Neuron (in vitro differentiated cells): ENCODE results near the gene MYORG.
"Not testable (repeated sequence)": the region's sequence is repeated elsewhere in the genome, so short reads cannot be mapped to it uniquely, and the experiment has no call there.

Experiments used
- H2AFZ ChIP-seq: one replicate; pipeline ENCODE4 v1.6.1; 2013; ENCODE audit warnings: low read depth, mild to moderate bottlenecking, inconsistent platforms, low read length, moderate library complexity
- H3K27me3 ChIP-seq: one replicate; pipeline ENCODE4 v1.6.1; 2013; ENCODE audit warnings: low read length; ENCODE audit not compliant: insufficient read depth
- H3K36me3 ChIP-seq: one replicate; pipeline ENCODE4 v1.6.1; 2013; ENCODE audit warnings: low read length; ENCODE audit not compliant: insufficient read depth
- H3K4me1 ChIP-seq: one replicate; pipeline ENCODE4 v1.6.1; 2013; ENCODE audit warnings: low read length; ENCODE audit not compliant: insufficient read depth
- H3K4me3 ChIP-seq: 2 replicates; pipeline ENCODE4 v1.5.1; 2013; ENCODE audit warnings: mild to moderate bottlenecking, low read length, moderate library complexity
- H3K9me3 ChIP-seq: one replicate; pipeline ENCODE4 v1.6.1; 2013; ENCODE audit warnings: low read length

Gene MYORG

DNA sequence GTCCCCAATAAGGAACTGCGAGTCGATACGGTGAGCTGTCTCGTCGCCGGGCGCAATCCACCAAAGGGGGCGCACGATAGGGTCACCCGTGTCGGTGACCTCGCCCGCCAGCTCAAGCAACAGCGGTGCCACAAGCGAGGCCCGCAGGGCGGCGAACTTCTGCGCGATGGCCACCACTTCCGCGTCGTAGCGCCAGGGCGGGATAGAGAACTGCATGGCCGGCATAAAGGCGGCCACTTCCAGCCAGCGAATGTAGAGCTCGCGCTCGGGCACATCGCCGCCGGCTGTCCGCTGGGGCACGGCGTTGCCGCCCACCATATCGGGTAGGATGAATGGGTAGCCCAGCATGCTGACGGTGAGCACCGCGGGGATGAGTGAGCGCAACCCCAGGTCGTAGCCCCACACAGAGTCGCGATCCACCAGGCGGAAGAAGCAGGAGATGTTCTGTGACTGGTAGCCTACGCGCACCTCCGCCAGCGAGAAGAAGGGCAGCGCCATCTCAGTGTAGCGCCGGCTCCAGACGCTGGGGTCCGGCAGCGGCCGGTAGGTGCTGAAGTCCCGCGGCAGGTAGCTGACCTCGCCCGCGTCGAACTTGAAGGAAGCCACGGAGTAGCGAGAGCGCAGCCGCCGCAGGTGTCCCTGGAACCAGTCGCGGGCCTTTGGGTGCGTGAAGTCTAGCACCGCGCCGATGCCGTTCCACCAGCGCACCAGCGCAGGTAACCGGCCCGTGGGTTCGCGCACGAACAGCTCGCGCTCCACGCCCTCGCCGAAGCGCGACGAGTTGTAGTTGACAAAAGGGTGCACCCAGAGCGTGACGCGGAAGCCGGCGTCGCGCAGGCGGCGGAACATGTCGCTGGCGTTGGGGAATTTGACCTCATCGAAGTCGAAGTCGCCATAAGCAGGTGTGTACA is 5.5 kb downstream of the MYORG start:
- H2AFZ ChIP-seq: no peak overlapping the region
- H3K9me3 ChIP-seq: peaks cover 26% of the 10 kb centered on the region
- no peak overlapping the region for H3K4me3 ChIP-seq
- no peaks in the 10 kb centered on the region for H3K27me3 ChIP-seq
- peaks cover 1% of the 10 kb centered on the region for H3K4me1 ChIP-seq
- peaks cover 8% of the 10 kb centered on the region for H3K36me3 ChIP-seq

DNA sequence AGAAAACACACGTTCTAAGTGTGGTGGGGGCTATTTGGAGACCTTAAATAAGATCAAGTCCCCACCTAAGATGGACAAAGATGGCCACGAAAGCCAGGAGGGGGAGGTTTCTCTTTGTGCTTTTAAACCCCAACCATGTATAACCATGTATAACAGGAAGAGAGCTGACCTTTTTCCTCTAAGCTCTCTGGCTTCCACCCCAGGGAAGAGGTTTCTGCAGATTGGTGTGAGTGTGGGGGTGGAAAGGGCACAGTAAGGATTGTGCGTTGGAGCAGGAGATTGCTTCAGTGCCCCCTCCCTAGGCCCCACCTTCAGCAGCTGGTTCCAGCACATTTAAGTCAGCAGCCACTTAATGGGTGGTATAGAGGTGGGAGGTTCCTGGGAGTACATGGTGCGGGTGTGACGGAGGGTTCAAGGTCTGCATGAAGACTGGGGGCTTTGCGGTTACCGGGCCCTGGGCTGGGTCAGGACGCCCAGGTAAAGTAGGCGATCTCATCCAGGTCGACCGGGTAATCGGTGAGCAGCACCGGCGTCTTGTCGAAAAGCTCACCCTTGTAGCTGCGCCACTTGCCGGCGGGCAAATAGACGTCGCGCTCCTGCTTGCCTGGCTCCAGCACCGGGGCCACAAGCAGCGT is 6.2 kb downstream of the MYORG start:
- Histone ChIP-seq H3K4me1 (no peaks in the 10 kb centered on the region), H2AFZ (no peak overlapping the region), H3K36me3 (peaks cover 8% of the 10 kb centered on the region), H3K27me3 (no peaks in the 10 kb centered on the region), H3K9me3 (peaks cover 26% of the 10 kb centered on the region), H3K4me3 (no peak overlapping the region)

DNA sequence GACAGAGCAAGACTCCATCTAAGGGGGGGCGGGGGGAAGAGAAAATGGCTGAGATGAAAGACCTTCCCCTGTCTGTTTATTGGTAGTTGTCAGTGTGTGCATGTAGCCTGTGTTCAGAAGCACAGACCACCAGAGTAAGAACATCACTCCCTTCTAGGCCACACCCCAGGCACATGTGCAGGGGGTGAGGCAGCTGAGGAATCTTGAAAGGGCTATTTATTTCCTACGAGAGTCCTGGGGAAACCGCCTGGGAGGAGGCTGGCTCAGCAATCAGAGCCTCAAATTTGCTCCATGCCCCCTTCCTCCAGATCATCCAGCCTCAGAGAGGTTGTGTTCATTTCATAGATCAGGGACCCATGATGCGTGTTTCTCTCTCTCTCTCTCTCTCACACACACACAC is 7.1 kb downstream of the MYORG start:
- H3K4me3 ChIP-seq: no peak overlapping the region
- H3K9me3 ChIP-seq: peaks cover 26% of the 10 kb centered on the region
- H3K4me1 ChIP-seq: peaks cover 1% of the 10 kb centered on the region
- no peak overlapping the region for H2AFZ ChIP-seq
- H3K36me3 ChIP-seq: peaks cover 8% of the 10 kb centered on the region
- H3K27me3 ChIP-seq: no peaks in the 10 kb centered on the region

DNA sequence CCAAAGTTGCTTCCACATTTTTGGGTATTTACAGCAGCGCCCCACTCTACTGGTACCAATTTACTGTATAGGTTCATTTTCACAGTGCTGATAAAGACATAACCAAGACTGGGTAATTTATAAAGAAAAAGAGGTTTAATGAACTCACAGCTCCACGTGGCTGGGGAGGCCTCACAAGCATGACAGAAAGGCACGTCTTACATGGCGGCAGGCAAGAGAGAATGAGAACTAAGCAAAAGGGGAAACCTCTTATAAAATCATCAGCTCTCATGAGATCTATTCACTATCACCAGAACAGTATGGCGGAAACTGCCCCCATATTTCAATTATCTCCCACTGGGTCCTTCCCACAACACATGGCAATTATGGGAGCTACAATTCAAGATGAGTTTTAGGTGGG is 7.9 kb downstream of the MYORG start:
- not testable (repeated sequence) for H3K36me3 ChIP-seq, H3K27me3 ChIP-seq, H3K4me1 ChIP-seq, H3K4me3 ChIP-seq, H2AFZ ChIP-seq
- H3K9me3 ChIP-seq: peaks cover 26% of the 10 kb centered on the region

DNA sequence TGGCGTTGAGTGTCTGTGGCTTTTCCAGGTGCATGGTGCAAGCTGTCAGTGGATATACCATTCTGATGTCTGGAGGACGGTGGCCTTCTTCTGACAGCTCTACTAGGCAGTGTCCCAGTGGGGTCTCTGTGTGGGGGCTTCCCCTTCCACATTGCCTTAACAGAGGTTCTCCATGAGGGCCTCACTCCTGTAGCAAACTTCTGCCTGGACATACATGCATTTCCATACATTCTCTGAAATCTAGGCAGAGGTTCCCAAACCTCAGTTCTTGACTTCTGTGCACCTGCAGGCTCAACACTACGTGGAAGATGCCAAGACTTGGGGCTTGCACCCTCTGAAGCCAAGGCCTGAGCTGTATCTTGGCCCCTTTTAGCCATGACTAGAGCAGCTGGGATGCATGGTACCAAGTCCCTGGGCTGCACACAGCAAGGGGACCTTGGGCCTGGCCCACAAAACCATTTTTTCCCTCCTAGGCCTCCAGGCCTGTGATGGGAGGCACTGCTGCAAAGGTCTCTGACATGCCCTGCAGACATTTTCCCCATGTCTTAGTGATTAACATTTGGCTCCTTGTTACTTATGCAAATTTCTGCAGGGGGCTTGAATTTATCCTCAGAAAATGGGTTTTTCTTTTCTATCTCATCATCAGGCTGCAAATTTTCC is 8.8 kb downstream of the MYORG start:
- not testable (repeated sequence) for H3K36me3 ChIP-seq

DNA sequence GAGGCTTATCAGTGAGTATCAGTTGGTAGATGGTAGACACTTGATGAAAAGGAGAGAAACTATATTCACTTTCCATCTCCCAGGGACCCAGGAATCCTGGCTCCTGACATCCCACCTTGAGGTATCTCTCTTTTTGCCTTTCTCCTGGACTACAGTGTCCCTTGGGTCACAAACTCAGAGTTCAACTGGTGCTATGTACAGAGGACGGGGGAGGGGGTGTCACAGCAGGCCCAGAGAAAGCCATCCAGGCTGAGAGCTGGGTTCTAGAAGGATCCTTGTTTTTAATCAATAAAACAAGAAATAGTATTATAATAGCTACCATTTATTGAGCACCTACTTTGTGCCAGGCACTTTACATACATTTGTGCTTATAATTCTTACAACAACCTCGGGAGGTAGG is 10.3 kb downstream of the MYORG start:
- Histone ChIP-seq H3K27me3 (no peaks in the 10 kb centered on the region), H2AFZ (no peak overlapping the region), H3K4me3 (no peak overlapping the region), H3K4me1 (peaks cover 18% of the 10 kb centered on the region), H3K9me3 (peaks cover 19% of the 10 kb centered on the region), H3K36me3 (peaks cover 6% of the 10 kb centered on the region)

More for the DNA sequence above, 8.8 kb downstream of the MYORG start:
- Histone ChIP-seq H3K9me3 (peaks cover 26% of the 10 kb centered on the region), H3K4me1 (peaks cover 18% of the 10 kb centered on the region)
- H3K4me3 ChIP-seq, H2AFZ ChIP-seq, H3K27me3 ChIP-seq: not testable (repeated sequence)

DNA sequence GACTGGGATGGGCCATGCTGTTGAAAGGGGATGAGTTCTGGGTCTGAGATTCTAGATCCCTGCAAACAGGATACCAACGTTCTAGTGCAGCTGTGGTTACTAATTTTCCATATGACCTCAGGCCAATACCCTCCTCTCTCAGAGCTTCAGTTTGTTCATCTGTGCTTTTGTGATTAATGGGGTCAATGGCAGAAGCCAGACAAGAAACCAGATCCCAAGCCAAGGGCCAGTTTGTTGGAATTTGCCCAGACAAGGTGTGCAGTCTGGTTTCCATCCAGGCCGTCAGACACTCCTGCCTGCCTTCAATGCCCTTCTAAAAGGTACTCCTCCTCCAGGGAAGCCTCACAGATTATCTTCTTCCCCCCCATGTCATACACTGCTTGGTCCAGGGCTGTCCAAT is 11.4 kb downstream of the MYORG start:
- no peak overlapping the region for H2AFZ ChIP-seq
- no peaks in the 10 kb centered on the region for H3K36me3 ChIP-seq
- peaks cover 10% of the 10 kb centered on the region for H3K9me3 ChIP-seq
- no peaks in the 10 kb centered on the region for H3K27me3 ChIP-seq
- H3K4me1 ChIP-seq: peaks cover 18% of the 10 kb centered on the region
- no peak overlapping the region for H3K4me3 ChIP-seq

DNA sequence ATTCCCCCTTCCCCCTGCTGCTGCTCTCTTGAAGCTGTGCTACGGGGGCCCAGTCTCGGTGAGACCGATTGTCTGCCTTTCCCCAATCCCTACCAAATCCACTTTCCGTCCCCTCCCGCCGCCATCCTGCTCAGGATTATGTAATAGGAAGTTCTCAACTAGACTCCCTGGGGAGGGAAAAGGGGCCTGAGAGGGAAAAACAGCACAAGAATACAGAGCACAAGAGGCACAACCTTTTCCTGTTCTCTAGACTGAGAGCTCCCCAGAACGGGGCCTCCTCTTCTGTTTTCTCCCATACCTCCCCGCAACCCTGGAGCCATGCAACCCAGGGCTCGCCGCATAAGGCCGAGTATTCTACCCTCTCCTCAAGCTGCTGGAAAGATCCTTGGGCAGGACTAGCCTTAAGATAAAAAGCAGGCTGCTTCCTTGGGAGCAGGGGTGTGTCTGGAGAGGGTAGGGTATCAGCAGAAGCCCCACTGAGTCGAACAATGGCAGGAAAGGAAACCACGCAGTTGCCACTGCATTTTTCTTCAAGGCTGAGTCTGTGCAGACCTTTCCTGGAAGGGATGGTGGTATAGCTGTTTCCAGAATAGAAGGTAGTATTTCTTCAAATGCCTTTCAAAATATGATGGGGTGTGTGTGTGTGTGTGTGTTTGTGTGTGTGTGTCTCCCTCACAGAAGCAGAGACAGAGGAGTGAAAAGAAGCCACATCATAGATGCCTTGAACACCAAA is 12.9 kb downstream of the MYORG start:
- Histone ChIP-seq H3K4me1 (peaks cover 18% of the 10 kb centered on the region), H3K27me3 (no peaks in the 10 kb centered on the region), H3K4me3 (peak overlapping the region; percentile 29), H2AFZ (peak overlapping the region; percentile 62), H3K36me3 (no peaks in the 10 kb centered on the region), H3K9me3 (peaks cover 6% of the 10 kb centered on the region)

DNA sequence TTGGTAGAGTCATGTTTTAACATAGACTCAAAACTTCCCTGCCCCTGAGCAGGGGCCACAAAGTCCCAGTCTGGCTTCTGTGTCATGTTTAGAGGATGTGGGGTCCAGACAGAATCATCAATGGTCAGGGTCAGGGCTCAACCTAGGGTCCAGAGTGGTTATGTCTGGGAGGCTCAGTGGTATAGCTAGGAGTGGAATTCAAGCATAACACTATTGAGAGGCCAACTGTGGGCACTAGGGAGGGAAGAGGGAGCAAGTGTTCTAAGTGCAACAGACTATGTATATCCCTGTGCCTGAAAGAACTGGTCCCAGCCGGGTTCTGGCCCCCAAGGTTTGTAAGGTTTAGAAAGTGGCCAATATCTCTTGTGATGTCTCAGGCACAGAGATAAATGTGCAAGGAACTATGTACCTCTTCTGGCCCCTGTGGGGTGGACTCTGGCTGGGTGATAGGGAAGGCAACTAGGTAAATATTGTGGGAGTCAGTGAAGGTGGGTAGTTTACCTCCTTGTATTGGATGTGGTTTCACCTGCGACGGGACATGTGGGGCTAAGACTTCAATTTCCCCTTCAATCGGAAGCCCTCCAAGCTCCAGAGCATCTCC is 14.0 kb downstream of the MYORG start:
- Histone ChIP-seq H3K27me3 (no peaks in the 10 kb centered on the region), H2AFZ (no peak overlapping the region), H3K9me3 (peaks cover 3% of the 10 kb centered on the region), H3K4me3 (no peak overlapping the region), H3K36me3 (no peaks in the 10 kb centered on the region), H3K4me1 (peaks cover 18% of the 10 kb centered on the region)

DNA sequence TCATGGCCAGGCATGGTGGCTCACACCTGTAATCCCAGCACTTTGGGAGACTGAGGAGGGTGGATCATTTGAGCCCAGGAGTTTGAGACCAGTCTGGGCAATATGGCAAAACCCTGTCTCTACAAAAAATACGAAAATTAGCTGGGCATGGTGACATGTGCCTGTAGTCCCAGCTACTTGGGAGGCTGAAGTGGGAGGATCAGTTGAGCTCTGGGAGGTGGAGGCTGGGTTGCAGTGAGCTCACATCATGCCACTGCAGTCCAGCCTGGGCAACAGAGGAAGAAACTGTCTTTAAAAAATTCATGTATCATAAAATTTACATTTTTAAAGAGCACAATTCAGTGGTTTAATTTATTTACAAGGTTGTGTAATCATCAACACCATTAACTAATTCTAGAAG is 23.7 kb downstream of the MYORG start:
- not testable (repeated sequence) for H2AFZ ChIP-seq, H3K9me3 ChIP-seq, H3K36me3 ChIP-seq, H3K4me1 ChIP-seq, H3K4me3 ChIP-seq, H3K27me3 ChIP-seq

DNA sequence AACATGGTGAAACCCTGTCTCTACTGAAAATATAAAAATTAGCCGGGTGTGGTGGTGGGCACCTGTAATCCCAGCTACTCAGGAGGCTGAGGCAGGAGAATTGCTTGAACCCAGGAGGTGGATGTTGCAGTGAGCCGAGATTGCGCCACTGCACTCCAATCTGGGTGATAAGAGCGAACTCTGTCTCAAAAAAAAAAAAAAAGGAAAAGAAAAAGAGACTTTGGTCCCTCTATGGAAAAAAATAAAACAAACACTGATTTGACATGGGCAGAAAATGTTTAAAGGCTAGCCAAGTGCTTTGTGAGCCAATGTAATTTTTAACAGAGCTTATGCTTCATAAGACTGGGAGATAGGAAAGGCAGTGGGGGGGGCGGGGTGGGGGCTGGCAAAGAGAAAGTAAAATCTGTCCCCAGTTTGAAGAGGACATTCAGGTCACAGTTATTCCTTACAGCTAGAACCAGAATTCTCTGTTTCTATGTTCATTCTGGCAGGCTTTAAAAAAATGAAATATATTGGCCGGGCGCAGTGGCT is 24.5 kb downstream of the MYORG start:
- H3K36me3 ChIP-seq, H3K4me1 ChIP-seq, H3K9me3 ChIP-seq, H2AFZ ChIP-seq, H3K27me3 ChIP-seq, H3K4me3 ChIP-seq: not testable (repeated sequence)

DNA sequence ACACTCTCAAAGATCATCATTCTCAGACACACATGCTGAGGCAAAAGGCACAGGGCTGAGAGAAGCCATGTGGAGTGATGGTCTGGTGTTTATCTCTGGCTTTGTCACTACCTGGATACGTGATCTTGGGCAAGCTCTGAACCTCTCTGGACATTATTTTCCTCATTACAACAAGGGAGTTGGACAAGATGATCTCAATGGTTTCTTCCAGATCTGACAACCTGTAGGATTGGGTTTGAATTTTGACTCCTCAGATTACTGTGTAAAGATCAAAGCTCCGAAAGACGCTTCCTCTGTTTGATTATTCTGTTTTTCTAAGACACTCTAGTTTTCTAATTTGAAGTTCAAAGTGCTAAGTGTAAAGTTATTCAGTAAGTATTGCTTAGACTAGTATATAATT is 27.4 kb downstream of the MYORG start:
- Histone ChIP-seq H3K27me3 (no peaks in the 10 kb centered on the region), H3K36me3 (peaks cover 3% of the 10 kb centered on the region), H2AFZ (no peak overlapping the region), H3K4me3 (no peak overlapping the region), H3K9me3 (no peaks in the 10 kb centered on the region), H3K4me1 (no peaks in the 10 kb centered on the region)
